Caco-2 (cell line): ENCODE data around the gene MOB2. TPM values are rescaled to one million over a fixed set of nuclear protein-coding genes. Genes with fewer than 3 reads are reported as not detected.

Experiments
- BruUV-seq: library from RNA; stranded (reverse); fragments of 400-500 nt; replicated peaks from 2 replicates; lab custom pipeline; 2021; lab: Mats Ljungman, UMichigan
- CTCF ChIA-PET: fragments of 300-600 bp; sonication (Branson Sonifier 250); formaldehyde crosslinking; loops from one replicate; lab custom pipeline; 2022; ENCODE audit warnings: antibody characterized with exemption; lab: Charles Lee
- POLR2A ChIA-PET: fragments of 300-600 bp; sonication (Branson Sonifier 250); formaldehyde crosslinking; loops from one replicate; lab custom pipeline; 2022; ENCODE audit warnings: antibody characterized with exemption; lab: Charles Lee
- DNase-seq, 2 experiments: peaks; one replicate each; pipeline versions ENCODE4 v3.0.0 to v3.0.0-alpha.2; 2020 to 2022
- H3K27me3 ChIP-seq: replicated peaks from 2 replicates; pipeline ENCODE4 v1.6.0; 2011; ENCODE audit warnings: low read length; ENCODE audit not compliant: control insufficient read depth, insufficient read depth
- H3K36me3 ChIP-seq: 2 replicates; pipeline ENCODE4 v1.5.1; 2011; ENCODE audit warnings: low read length; ENCODE audit not compliant: control insufficient read depth, insufficient read depth
- H3K4me1 ChIP-seq: fragments of 250-450 bp; sonication (Bioruptor Pico); 2 replicates; pipeline ENCODE4 v1.5.1; 2020; ENCODE audit warnings: mild to moderate bottlenecking
- H3K4me3 ChIP-seq: 2 replicates; pipeline ENCODE4 v1.5.1; 2011; ENCODE audit warnings: low read depth, mild to moderate bottlenecking, control low read depth, low read length
- H3K9me3 ChIP-seq: fragments of 250-450 bp; sonication (Bioruptor Pico); 2 replicates; pipeline ENCODE4 v1.5.1; 2020; ENCODE audit warnings: mild to moderate bottlenecking, moderate library complexity
- H3K27ac Mint-ChIP-seq: one replicate; pipeline ENCODE4 v1.8.0; 2022; ENCODE audit warnings: mixed read lengths; ENCODE audit not compliant: unreplicated experiment
- H3K27me3 Mint-ChIP-seq: one replicate; pipeline ENCODE4 v1.8.0; 2022; ENCODE audit warnings: mixed read lengths; ENCODE audit not compliant: insufficient read depth, unreplicated experiment
- H3K36me3 Mint-ChIP-seq: one replicate; pipeline ENCODE4 v1.8.0; 2022; ENCODE audit warnings: mild to moderate bottlenecking, mixed read lengths; ENCODE audit not compliant: insufficient read depth, unreplicated experiment
- H3K4me1 Mint-ChIP-seq: one replicate; pipeline ENCODE4 v1.8.0; 2022; ENCODE audit warnings: low read depth, mixed read lengths; ENCODE audit not compliant: unreplicated experiment
- H3K4me3 Mint-ChIP-seq: one replicate; pipeline ENCODE4 v1.8.0; 2022; ENCODE audit warnings: mild to moderate bottlenecking, moderate library complexity, mixed read lengths; ENCODE audit not compliant: unreplicated experiment
- H3K9me3 Mint-ChIP-seq: one replicate; pipeline ENCODE4 v1.8.0; 2022; ENCODE audit warnings: mixed read lengths; ENCODE audit not compliant: unreplicated experiment
- intact Hi-C: fragments of 100-400 bp; cut with micrococcal nuclease; formaldehyde crosslinking; loops from one replicate; pipeline ENCODE4 v1.10.0; 2022; ENCODE audit not compliant: unreplicated experiment
- total RNA-seq: library from RNA; stranded (reverse); gene quantifications from 2 replicates; pipeline ENCODE4 v1.2.3, GENCODE V29; 2022
- TF ChIP-seq, protein P1 (sequence below), 2 experiments: fragments of 200-600 bp in 1 of 2; IDR thresholded peaks; 1 replicate in 1 of 2; 2 replicates in 1 of 2; pipeline versions ENCODE4 v1.5.1 to v1.8.0; 2011 to 2022; ENCODE audit warnings: antibody characterized with exemption in 1 of 2, control low read depth in 1 of 2, inconsistent platforms in 1 of 2, low read depth in 1 of 2, low read length in 1 of 2, mild to moderate bottlenecking in 1 of 2, moderate library complexity in 1 of 2; ENCODE audit not compliant: insufficient read depth in 1 of 2, severe bottlenecking in 1 of 2, unreplicated experiment in 1 of 2

MOB2 gene
- total RNA-seq, 1 experiment from 2014 or later: 32.7 TPM

DNA sequence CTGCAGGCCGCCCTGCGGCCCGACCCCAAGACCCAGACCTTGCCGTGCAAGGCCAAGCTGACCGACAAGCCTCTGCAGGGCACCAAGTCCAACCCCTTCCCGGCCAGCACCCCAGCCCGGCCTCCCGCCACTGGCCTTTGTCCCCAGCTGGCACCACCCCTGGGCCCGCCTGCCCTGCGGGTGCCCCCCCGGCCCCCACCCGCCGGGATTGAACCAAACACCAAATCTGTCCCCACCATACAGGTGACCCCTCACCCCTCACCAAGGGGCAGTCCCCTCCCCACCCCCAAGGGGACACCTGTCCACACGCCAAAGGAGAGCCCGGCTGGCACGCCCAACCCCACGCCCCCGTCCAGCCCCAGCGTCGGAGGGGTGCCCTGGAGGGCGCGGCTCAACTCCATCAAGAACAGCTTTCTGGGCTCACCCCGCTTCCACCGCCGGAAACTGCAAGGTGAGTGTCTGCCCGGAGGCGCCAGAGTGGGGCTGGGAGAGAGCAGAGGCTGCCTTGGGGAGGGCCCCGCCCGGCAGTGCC, 36.2 kb downstream of the MOB2 start:
- Histone ChIP-seq H3K4me3 (no peak overlapping the region), H3K4me1 (no peaks in the 10 kb centered on the region), H3K36me3 (no peaks in the 10 kb centered on the region), H3K9me3 (no peaks in the 10 kb centered on the region), H3K27me3 (no peaks in the 10 kb centered on the region)
- H3K4me3 Mint-ChIP-seq: no peak overlapping the region
- H3K27me3 Mint-ChIP-seq: no peaks in the 10 kb centered on the region
- no TSS peak for BruUV-seq
- H3K4me1 Mint-ChIP-seq: no peaks in the 10 kb centered on the region
- no peaks in the 10 kb centered on the region for H3K9me3 Mint-ChIP-seq
- peaks cover 12% of the 10 kb centered on the region for H3K36me3 Mint-ChIP-seq
- no peak overlapping the region for H3K27ac Mint-ChIP-seq
- intact Hi-C loops: no loop called here
- POLR2A ChIA-PET: no interaction called here
- TF ChIP-seq, protein P1, sequence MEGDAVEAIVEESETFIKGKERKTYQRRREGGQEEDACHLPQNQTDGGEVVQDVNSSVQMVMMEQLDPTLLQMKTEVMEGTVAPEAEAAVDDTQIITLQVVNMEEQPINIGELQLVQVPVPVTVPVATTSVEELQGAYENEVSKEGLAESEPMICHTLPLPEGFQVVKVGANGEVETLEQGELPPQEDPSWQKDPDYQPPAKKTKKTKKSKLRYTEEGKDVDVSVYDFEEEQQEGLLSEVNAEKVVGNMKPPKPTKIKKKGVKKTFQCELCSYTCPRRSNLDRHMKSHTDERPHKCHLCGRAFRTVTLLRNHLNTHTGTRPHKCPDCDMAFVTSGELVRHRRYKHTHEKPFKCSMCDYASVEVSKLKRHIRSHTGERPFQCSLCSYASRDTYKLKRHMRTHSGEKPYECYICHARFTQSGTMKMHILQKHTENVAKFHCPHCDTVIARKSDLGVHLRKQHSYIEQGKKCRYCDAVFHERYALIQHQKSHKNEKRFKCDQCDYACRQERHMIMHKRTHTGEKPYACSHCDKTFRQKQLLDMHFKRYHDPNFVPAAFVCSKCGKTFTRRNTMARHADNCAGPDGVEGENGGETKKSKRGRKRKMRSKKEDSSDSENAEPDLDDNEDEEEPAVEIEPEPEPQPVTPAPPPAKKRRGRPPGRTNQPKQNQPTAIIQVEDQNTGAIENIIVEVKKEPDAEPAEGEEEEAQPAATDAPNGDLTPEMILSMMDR (IDR thresholded peaks at IDR 0.05; ENCODE audit: insufficient read depth in 1 of 2, low read depth in 1 of 2, low read length in 1 of 2, severe bottlenecking in 1 of 2, unreplicated experiment in 1 of 2): no peak
- CTCF ChIA-PET: no interaction called here
- DNase-seq: no peak

GRCh38 chr11:1449490-1450243, 36.9 kb downstream of the MOB2 start:
- Mint-ChIP-seq H3K36me3 (peaks cover 12% of the 10 kb centered on the region), H3K4me3 (no peak overlapping the region), H3K27me3 (no peaks in the 10 kb centered on the region), H3K9me3 (no peaks in the 10 kb centered on the region), H3K4me1 (no peaks in the 10 kb centered on the region), H3K27ac (no peak overlapping the region)
- no peak overlapping the region for H3K4me3 ChIP-seq
- no peaks in the 10 kb centered on the region for H3K36me3 ChIP-seq
- no peaks in the 10 kb centered on the region for H3K4me1 ChIP-seq
- no TSS peak for BruUV-seq
- POLR2A ChIA-PET: no interaction called here
- TF ChIP-seq, protein P1 (IDR thresholded peaks at IDR 0.05; ENCODE audit: insufficient read depth in 1 of 2, low read depth in 1 of 2, low read length in 1 of 2, severe bottlenecking in 1 of 2, unreplicated experiment in 1 of 2): no peak
- intact Hi-C loops: no loop called here
- H3K9me3 ChIP-seq: no peaks in the 10 kb centered on the region
- CTCF ChIA-PET: no interaction called here
- DNase-seq: no peak
- no peaks in the 10 kb centered on the region for H3K27me3 ChIP-seq

- Histone ChIP-seq H3K4me3 (no peak overlapping the region), H3K9me3 (no peaks in the 10 kb centered on the region), H3K4me1 (no peaks in the 10 kb centered on the region), H3K27me3 (no peaks in the 10 kb centered on the region), H3K36me3 (no peaks in the 10 kb centered on the region)
- BruUV-seq: no TSS peak
- DNase-seq: no peak
- Mint-ChIP-seq H3K27me3 (no peaks in the 10 kb centered on the region), H3K9me3 (no peaks in the 10 kb centered on the region), H3K4me3 (no peak overlapping the region), H3K36me3 (peaks cover 12% of the 10 kb centered on the region), H3K4me1 (no peaks in the 10 kb centered on the region), H3K27ac (no peak overlapping the region)
- ChIA-PET POLR2A (no interaction called here), CTCF (no interaction called here)
- TF ChIP-seq, protein P1 (IDR thresholded peaks at IDR 0.05; ENCODE audit: insufficient read depth in 1 of 2, low read depth in 1 of 2, low read length in 1 of 2, severe bottlenecking in 1 of 2, unreplicated experiment in 1 of 2): no peak
- intact Hi-C loops: no loop called here
Measured at GRCh38 chr11:1448882-1449281, 37.7 kb downstream of the MOB2 start.
